ENCODE measurements around the gene ARHGEF1.

ARHGEF1 gene

GRCh38 chr19:41882568-41883462 lies at the start of gene ARHGEF1:
Gene ARHGEF1, plus strand, starts transcription at chr19:41883184. Its CDS starts 4,899 bp downstream, at chr19:41888083.
- no peak for DNase-seq (ENCODE audit: low read depth)

GRCh38 chr19:41837981-41838708 lies 44.8 kb upstream of the ARHGEF1 start:
- DNase-seq (ENCODE audit: low read depth), result no peak

- DNase-seq (ENCODE audit: low read depth), result no peak
Observed at GRCh38 chr19:41839211-41839610, 43.8 kb upstream of the ARHGEF1 start.

- no peak for DNase-seq (ENCODE audit: low read depth)
Observed at GRCh38 chr19:41843371-41843770, 39.6 kb upstream of the ARHGEF1 start.

GRCh38 chr19:41844601-41845000 lies 38.4 kb upstream of the ARHGEF1 start, which contains the start of gene LYPD4:
Gene LYPD4, minus strand, starts transcription at chr19:41844683. Its CDS starts 5,398 bp downstream, at chr19:41839285.
- no peak for DNase-seq (ENCODE audit: low read depth)

- DNase-seq (ENCODE audit: low read depth), result no peak
Observed at GRCh38 chr19:41845001-41845050, 38.2 kb upstream of the ARHGEF1 start, which contains the start of gene DMRTC2. Gene DMRTC2, plus strand, starts transcription at chr19:41845042. Its CDS starts 2,387 bp downstream, at chr19:41847429.

GRCh38 chr19:41845051-41845590 lies 37.9 kb upstream of the ARHGEF1 start:
- no peak for DNase-seq (ENCODE audit: low read depth)

- no peak for DNase-seq (ENCODE audit: low read depth)
Observed at GRCh38 chr19:41847351-41848105, 35.5 kb upstream of the ARHGEF1 start.

GRCh38 chr19:41848666-41849065 lies 34.3 kb upstream of the ARHGEF1 start:
- no peak for DNase-seq (ENCODE audit: low read depth)

- DNase-seq (ENCODE audit: low read depth), result no peak
Observed at GRCh38 chr19:41849067-41849466, 33.9 kb upstream of the ARHGEF1 start.

- DNase-seq (ENCODE audit: low read depth), result no peak
Observed at GRCh38 chr19:41850381-41850780, 32.6 kb upstream of the ARHGEF1 start.

GRCh38 chr19:41851456-41851855 lies 31.5 kb upstream of the ARHGEF1 start:
- no peak for DNase-seq (ENCODE audit: low read depth)

GRCh38 chr19:41853344-41853743 lies 29.6 kb upstream of the ARHGEF1 start:
- no peak for DNase-seq (ENCODE audit: low read depth)

- no peak for DNase-seq (ENCODE audit: low read depth)
Observed at GRCh38 chr19:41853768-41854167, 29.2 kb upstream of the ARHGEF1 start.

GRCh38 chr19:41859213-41859617 lies 23.8 kb upstream of the ARHGEF1 start:
- DNase-seq (ENCODE audit: low read depth), result no peak

- DNase-seq (ENCODE audit: low read depth), result peak; percentile 100
Observed at GRCh38 chr19:41859618-41860418, 23.2 kb upstream of the ARHGEF1 start, which contains the start of gene RPS19. Gene RPS19, plus strand, starts transcription at chr19:41860255. Its CDS starts 520 bp downstream, at chr19:41860775.

- no peak for DNase-seq (ENCODE audit: low read depth)
Observed at GRCh38 chr19:41860419-41861115, 22.4 kb upstream of the ARHGEF1 start.

- DNase-seq (ENCODE audit: low read depth), result no peak
Observed at GRCh38 chr19:41861116-41861768, 21.7 kb upstream of the ARHGEF1 start.

GRCh38 chr19:41861846-41862245 lies 21.1 kb upstream of the ARHGEF1 start:
- DNase-seq (ENCODE audit: low read depth), result no peak

GRCh38 chr19:41862445-41862986 lies 20.5 kb upstream of the ARHGEF1 start:
- DNase-seq (ENCODE audit: low read depth), result no peak

Measured in HS-27A (cell line).